HTR-8/SVneo (cell line): ENCODE results near the gene SDF4.
"Not testable (repeated sequence)": the region's sequence is repeated elsewhere in the genome, so short reads cannot be mapped to it uniquely, and the experiment has no call there.

Experiments used
- DNase-seq: peaks from one replicate; pipeline ENCODE4 v3.0.0; 2011; ENCODE audit warnings: low spot score, mixed read lengths; ENCODE audit not compliant: insufficient read length
- FAIRE-seq: peaks from 2 replicates; lab custom pipeline; 2011; peaks lifted over from hg19 to GRCh38; lab: Jason Lieb, UNC

SDF4 gene

DNA sequence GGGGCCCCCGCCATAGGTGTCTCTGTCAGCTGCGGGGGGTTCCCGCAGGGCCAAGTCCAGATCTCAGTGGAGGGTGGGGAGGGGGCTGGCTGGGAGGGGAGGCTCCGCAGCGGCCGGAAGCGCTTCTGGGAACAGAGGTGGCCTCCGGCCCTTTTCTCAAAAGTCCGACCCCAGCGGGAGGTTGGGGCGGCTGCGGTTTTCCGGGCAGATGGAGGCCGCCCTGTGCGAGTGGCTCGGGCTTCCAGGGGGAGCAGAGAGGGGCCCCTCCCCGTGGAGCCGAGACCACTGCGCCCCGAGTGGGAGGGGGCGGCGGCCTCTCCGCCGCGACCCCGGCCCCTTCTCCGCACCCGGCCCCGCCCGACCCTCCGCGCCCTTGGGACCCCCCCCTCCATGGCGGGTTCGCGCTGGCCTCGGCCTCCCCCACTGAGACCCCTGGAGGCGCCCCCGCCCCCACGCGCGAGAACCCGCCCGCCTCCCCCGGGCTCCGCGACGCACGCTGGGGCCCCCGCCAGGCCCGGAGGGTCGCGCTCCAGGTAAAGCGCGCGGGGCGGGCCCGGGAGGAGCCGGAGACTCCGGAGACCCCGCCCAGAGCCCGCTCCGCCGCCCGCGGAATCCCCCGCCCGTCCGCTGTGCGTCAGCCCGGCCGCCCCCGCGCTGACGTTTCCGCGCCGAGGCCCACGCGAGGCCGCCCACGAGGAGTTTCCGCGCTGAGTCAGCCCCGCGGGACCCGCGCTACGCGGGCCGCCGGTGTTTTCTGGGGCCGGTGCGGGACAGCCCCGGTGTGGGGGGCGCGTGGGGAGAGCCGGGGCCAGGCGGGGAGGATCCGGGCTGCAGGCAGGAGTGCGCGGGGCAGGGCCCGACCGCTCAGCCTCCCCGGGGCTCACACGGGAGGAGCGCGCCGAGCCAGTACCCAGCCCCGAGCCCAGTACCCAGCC, 30.7 kb downstream of the SDF4 start:
- FAIRE-seq (peak; percentile 57), DNase-seq (peak; percentile 45)

DNA sequence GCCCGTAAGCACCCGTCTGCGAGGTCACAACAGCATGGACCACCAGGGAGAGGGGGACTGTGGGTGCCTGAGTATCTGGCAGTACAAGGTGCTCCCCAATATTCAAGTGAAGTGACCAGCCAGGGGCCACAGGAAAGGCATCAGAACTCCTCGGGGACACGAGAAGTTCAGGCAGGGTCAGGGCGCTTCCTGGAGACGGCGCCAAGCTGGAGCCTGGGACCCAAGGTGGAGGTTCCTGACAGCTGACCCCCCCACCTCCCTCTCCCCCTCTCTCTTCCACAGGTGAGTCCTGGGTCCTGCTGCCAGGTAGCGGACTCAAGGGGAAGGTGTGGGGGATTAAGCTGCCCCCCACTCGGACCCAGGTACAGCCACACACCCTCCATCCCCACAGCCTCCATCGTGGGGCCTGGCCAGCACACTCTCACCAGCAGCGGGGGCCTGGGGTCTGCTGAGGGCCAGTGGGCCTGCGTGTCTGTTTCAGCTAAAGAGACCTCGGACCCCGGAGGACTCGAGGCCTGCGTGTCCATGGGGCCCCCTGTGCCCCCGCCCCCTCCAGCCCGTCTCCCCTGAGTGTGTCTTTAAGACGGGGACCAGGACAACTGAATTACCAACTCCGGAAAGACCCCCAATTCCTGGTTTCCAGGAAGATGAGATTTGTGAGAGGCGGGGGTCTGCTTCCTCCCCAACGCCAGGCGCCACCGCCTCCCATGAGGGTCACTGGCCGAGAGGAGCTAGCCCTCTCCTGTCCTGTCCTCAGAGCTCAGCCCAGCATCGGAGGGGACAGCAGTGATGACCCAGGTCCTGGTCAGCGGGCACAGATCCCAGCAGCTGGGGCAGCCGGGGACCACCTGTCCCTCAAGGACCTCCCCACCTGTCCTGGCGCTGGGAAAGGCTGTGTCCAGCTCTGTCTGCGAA, 31.6 kb downstream of the SDF4 start:
- DNase-seq: no peak
- FAIRE-seq: no peak

DNA sequence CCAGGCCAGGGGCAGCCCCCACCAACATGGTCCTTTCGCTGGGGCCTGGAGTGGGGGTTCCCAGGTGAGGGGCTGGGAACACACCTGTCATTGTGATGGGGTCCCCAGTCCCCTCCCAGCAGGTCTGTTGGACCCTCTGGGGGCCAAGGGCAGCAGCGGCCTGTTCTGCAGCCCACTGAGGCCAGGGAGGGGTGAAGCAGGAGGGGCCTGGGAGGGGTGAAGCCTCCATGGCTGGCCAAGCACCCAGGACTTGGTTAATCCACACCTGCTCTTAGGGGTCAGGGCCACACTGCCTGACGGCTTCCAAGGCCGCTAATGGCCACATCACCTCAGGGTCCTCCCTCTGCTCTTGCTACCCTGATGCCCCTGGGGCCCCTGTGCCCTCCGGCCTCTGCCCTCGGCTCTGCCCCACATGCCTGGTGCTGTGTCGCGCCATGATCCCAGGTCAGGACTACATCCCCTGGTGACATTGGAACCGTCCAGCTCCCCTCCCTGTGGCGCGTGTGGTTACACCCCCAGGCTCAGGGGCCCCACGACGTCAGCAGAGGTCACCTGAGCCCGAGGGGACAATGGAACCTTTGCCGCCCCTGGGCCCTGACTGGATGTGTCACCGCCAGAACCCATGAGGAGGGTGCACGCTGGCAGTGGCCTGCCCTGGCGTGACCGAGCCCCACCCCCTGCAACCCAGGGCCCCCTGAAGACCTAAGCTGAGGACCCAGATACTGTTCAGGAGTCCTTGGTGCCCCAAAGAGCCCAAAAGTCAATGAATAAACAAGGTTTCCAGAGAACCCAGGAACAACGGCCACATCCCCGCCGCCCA, 32.5 kb downstream of the SDF4 start:
- DNase-seq (no peak), FAIRE-seq (no peak)

DNA sequence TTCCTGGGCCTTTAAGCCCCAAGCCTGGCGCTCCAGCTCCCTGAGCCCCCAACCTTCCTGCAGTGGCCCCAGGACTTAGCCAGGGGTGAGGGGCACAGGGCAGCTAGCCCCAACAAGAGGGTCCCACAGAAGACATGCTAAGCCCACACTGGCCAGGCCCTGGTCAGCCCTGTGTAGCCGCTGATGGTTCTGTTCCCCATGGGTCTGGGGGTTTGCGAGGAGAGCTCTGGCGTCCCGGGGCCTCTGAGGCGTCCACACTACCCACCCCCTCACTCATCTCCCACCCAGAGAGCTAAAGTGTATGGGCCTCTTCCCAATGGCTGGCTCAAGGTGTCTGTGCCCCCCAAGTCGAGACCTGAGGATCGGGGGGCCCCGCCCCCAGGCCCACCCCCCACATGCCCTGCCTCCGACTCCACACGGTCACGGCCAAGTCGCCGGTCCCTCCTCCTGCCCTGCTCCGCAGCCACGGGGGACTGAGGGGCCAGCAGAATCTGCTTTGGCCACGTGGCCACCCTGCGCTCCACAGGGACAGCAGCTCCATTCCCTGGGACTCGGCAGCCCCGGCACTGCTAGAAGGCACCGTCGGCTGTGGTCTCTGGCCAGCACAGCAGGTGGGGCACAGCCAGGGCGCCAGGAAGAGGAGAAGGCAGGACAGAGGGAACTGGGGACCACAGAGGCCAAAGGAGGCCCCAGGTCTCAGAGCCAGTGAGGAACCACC, 33.2 kb downstream of the SDF4 start:
- FAIRE-seq: no peak
- no peak for DNase-seq

DNA sequence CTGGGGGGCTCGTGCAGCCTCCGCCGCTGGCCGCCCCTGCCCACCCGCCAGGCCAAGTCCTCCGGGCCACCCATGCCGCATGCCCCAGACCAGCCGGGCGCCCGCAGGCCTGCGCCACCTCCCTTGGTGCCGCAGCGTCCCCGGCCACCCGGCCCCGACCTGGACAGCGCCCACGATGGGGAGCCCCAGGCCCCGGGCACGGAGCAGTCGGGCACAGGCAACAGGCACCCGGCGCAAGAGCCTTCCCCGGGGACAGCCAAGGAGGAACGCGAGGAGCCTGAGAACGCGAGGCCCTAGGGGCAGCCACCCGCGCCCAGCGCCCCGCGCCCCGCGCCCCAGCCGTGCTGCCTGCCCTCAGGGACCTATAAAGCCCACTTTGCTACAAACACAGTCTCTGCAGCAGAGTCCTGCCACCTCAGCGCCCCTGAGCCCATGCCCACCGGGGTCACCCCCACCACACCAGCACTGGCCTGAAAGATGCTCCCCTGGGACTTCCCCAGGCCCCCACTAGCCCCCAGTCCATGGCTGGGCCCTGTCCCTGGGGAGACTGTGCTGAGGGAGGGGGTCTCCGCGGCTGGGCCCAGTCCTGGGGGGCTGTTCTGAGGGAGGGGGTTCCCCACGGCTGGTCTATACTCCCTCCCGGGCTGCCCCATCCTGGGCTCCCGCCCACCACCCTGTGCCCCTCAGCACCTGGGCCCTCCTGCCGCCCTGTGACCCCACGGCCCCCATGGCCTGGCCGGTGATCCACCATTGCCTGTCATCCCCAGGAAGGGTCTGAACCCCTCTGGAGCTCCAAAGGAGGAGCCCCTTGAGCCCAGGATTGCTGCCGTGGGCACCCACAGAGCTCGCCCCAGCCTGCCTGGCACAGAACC, 34.0 kb downstream of the SDF4 start:
- DNase-seq (no peak), FAIRE-seq (no peak)

DNA sequence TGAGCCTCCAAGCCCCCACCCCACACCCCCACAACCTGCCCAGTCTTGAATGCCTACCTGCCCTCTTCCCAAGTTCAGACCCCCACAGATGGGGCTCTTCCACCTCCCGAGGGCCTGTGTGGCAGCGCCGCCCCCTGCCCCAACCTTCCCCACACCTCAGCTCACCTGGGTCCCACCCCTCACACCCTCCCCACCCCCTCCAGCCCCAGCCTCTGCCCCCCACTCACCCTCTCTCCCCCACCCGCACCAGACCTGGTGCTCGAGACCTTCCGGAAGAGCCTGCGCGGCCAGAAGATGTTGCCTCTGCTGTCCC, 34.7 kb downstream of the SDF4 start:
- DNase-seq: no peak
- FAIRE-seq: no peak

DNA sequence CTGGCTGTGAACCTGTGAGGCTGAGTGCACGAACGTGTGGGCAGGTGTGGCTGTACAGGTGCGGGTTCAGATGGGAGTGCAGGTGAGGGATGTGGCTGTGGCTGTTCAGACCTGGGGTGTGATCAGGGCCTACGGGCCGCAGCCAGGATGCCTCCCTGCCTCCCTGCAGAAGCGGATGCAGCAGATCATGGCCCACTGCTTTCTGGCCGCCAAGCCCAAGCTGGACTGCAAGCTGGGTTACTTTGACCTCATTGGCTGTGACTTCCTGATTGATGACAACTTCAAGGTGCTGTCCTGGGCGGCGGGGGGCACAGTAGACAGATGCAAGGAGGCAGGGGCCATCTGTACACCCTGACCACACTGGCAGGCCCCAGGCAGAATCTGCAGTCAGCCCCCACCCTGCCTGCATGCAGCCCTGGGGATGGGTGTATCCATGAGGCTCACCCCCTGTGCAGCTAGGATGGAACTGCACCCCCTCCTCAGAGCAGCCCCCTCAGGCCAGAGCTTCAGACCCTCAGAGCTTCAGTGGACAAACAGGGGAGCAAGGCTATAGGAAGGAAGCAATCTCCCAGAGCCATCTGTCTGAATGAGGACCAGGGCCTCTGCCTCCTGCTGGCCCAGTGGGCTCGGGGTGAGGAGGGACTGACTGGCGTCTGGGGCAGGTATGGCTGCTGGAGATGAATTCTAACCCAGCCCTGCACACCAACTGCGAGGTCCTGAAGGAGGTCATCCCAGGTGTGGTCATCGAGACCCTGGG, 35.2 kb downstream of the SDF4 start:
- DNase-seq (no peak), FAIRE-seq (peak; percentile 16)

DNA sequence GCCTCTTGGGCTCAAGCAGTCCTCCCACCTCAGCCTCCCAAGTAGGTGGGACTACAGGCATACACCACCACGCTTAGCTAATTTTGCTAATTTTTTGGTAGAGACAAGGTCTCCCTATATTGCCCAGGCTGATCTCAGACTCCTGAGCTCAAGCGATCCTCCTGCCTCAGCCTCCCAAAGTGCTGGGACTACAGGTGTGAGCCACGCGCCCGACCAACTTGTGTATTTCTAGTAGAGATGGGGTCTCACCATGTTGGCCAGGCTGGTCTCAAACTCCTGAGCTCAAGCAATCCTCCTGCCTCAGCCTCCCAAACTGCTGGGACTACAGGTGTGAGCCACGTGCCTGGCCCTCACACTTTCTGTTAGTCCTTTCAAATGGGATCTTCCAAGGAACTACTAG, 36.1 kb downstream of the SDF4 start:
- FAIRE-seq: not testable (repeated sequence)

DNA sequence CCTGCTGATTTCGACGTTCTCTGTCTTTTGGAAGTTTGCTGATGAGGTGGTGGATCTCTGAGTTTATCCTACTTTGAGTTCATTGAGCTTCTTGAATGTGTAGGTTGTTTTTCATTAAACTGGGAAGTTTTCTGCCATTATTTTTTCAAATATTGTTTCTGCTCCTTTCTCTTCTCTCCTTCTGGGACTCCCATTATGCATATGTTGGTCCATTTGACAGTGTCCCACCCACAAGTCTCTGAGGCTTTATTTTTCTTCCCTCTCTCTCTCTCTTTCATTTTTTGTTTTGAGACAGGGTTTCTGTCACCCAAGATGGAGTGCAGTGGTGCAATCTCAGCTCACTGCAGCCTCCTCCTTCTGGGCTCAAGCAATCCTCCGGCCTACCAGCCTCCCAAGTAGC, 37.1 kb downstream of the SDF4 start:
- FAIRE-seq (no peak), DNase-seq (no peak)

More for the DNA sequence above, 36.1 kb downstream of the SDF4 start:
- not testable (repeated sequence) for DNase-seq

DNA sequence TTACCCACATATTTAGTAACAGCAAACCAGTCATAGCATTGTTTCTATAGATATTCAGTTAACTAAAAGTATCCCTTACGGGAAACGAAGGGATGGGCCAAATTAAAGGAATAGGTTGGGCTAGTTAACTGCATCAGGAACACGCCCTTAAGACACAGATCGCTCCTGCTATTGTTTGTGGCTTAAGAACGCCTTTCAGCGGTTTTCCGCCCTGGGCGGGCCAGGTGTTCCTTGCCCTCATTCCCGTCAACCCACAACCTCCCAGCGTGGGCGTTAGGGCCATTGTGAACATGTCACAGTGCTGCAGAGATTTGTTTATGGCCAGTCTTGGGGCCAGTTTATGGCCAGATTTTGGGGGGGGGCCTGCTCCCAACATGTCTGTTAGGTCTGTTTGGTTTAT, 40.1 kb downstream of the SDF4 start:
- DNase-seq (no peak), FAIRE-seq (no peak)

DNA sequence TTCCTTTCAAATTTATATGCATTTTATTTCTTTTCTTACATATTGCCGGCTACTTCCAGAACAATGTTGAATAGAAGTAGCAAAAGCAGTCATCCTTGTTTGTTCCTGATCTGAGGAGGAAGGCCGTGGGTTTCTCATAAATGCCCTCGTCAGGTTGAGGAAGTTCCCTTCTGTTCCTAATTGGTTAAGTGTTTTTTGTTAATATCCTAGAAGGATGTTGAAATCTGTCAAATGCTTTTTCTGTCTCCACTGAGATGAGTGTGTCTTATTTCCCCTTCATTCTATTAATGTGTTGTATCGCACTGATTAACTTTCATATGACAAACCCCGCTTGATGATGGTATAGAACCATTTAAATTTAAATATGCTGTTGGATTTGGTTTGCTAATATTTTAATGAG, 42.7 kb downstream of the SDF4 start:
- DNase-seq (no peak), FAIRE-seq (no peak)

DNA sequence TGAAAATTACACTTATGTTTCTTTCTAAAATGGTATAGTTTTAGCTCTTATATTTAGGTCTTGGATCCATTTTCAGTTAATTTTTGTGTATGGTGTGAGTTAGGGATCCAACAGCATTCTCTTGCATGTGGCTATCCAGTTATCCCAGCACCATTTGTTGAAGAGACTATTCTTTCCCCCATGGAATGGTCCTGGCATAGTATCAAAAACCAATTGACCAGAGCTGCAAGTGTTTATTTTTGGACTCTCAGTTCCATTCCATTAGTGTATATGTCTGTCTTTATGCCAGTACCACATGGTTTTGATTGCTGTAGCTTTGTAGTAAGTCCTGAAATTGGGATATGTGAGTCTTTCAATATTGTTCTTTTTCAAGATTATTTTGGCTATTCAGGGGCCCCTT, 43.9 kb downstream of the SDF4 start:
- no peak for DNase-seq
- FAIRE-seq: no peak

DNA sequence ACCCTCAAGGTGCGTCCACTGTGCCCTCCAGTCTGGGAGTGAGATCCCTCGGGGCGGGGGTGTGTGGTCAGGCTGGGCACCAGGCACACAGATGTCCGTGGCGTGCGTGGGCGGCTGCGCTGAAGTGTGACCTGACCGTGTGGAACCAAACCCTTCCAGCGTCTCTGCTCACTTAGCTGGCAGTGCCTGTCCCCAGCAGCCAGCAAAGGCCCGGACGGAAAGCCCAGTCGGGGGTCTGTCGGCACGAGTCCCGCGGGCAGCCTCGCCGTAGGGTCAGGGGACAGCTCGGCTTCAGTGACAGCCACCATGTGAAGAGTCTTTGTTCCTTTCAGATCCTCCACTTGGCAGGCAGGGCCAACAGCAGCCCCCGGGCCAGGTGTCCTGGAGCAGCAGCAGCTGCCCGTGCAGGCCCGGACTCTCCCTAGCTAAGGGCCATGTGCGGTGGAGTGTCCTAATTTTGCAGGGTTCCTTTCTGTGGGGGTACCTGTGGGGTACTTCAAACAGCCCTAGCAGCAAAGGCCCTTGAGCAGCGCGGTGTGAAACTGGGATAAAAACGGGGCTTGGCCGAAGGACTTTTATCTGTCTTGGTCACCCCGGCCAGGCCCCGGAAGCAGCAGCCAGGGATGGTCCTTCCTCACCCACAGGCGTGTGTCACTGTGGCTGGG, 46.6 kb downstream of the SDF4 start:
- FAIRE-seq (no peak), DNase-seq (no peak)

DNA sequence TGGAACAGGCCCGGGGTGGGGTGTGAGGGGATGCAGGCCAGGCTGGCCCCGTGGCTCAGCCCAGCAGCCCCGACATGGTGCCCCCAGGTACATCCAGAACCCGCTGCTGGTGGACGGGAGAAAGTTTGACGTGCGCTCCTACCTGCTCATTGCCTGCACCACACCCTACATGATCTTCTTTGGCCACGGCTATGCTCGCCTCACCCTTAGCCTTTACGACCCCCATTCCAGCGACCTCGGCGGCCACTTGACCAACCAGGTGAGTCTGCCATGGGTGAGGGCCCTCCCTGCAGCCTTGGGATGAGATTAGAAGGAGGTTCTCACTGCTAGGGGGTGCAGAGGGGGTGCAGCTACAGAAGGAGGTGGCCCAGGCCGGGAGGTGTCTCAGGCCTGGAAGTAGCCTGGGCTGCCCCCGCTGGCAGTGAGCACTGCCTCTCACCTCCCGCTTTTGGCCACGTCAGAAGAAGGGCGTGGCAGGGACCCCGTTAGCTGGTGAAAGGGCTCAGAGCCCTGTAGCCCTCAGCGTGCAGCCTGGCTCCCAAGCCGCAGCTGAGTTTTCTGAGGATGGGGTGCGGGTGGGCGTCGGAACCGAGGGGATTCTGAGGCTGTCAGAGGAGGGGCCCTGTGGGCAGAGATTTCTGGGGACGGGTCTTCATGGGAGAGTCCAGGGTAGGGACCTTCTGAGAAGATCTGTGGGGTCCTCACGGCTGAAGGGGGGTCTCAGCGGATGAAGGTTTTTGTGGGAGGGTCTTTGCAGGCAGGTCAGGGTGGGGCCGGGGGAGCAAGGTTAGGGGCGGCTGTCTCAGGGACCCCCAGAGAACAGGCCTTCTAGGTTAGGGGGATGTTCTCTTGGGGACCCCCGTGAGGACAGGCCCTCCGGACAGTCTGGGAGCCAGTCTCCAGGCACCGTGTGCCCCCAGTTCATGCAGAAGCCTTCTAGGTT, 47.7 kb downstream of the SDF4 start:
- FAIRE-seq: no peak

DNA sequence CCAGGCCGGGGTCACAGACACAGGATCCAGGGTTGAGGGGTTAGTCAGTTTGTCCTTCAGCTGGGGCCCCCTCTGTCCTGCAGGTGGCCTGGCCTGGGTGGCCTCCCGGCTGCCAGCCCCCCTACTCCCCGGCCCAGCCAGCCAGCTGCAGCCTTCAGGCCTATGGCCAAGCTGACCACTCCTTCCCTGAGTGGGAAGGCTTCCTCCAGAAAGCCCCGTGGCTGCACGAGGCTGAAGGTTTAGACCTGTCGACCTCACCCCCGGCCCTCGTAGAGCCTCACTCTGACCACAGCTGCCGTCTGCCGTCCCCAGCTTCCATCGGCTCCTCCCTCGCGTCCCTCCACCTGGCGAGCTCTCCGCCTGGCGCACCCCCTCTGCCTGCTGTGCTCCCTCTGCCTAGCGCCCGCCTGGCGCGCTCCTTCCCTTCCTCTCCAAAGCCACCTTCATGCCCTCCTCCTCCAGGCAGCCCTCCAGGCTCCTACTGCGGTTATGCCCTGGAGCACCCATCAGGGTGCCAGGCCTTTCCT, 48.5 kb downstream of the SDF4 start:
- FAIRE-seq: no peak
- DNase-seq: no peak

More for the DNA sequence above, 47.7 kb downstream of the SDF4 start:
- no peak for DNase-seq

DNA sequence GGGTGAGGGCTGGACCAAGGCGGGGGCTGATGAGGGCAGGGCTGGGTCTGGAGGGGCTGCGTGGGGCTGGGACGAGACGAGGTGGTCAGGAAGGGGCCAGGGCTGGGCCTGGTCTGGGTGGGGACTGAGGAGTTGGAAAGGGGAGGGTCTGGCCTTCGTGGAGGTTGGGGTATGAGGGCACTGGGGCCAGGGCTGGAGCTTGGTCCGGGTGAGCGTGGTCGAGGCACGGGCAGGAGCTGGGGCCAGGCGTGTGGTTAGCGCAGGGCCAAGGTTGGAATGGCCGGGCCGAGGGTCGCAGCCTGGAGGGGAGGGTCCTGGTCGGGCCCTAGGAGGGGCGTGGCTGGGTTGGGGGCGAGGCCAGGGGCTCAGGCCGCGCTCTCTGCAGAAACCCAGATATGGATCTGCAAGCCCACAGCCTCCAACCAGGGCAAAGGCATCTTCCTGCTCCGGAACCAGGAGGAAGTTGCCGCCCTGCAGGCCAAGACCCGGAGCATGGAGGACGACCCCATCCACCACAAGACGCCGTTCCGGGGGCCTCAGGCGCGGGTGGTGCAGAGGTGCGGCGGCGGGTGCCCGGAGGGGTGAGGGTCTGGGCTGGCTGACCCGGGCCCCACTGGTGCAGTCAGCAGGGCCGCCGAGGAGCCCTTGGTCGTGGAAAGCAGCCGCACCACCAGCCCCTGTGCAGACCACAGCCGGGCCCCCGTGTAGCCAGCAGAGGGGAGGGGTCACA, 49.1 kb downstream of the SDF4 start:
- DNase-seq (no peak), FAIRE-seq (no peak)
